ENCODE results near the gene MYO3B.

The MYO3B gene

DNA sequence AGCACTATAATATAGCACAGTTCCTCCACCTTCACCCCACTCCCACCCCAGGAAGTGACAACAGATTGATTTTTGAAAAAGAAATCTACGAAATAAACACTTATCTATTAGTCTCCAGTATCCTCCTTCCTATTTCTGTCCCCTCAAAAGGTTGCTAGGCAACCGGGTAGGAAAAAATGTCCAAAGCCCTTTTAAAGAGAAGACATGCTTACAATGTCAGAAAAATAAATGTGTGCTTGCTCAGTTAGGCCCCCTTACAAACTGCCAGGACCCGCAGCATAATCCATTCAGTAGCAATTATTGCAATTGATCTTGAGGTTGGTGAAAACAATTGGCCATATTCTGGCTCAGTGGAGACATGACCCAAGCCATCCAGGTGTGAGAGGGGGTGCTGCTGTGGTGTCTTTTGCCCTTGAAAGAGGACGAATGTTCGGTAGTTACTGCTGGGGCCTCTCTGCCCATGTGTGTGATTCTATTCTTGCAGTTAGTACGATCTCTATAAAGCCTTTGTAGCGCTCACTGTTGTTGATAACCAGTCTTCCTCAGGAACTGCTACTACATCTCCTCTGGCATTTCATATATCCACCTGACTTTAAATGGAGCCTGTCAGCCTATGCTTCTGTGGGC is 144.3 kb downstream of the MYO3B start:
- no peak overlapping the region for H3K4me3 ChIP-seq (ENCODE audit: low read length)
- TF ChIP-seq, protein P1, sequence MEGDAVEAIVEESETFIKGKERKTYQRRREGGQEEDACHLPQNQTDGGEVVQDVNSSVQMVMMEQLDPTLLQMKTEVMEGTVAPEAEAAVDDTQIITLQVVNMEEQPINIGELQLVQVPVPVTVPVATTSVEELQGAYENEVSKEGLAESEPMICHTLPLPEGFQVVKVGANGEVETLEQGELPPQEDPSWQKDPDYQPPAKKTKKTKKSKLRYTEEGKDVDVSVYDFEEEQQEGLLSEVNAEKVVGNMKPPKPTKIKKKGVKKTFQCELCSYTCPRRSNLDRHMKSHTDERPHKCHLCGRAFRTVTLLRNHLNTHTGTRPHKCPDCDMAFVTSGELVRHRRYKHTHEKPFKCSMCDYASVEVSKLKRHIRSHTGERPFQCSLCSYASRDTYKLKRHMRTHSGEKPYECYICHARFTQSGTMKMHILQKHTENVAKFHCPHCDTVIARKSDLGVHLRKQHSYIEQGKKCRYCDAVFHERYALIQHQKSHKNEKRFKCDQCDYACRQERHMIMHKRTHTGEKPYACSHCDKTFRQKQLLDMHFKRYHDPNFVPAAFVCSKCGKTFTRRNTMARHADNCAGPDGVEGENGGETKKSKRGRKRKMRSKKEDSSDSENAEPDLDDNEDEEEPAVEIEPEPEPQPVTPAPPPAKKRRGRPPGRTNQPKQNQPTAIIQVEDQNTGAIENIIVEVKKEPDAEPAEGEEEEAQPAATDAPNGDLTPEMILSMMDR (conservative IDR thresholded peaks at IDR 0.05; ENCODE audit: low read depth, low read length) = no peak
- no peak for DNase-seq (ENCODE audit: low read depth)

DNA sequence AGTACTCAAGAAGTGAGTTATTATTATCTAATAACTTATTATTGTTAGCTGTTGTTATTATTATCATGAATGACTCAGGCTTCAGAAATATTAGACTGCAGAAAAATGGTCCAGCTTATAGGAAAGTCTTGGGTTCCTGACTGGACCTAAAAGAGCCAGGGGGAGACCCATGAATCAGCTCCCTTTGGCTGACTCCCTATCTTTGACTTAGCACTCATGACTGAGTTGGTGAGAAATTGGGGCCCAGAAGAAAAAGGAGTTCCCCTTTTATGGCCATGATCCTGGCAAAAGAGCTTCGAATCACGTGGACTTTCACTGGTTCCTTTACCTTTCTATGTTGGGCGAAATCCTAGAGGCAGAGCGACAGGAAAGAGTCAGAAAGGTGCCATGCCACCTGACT is 145.8 kb downstream of the MYO3B start:
- H3K4me3 ChIP-seq (ENCODE audit: low read length) = no peak overlapping the region
- no peak for DNase-seq (ENCODE audit: low read depth)
- TF ChIP-seq, protein P1 (conservative IDR thresholded peaks at IDR 0.05; ENCODE audit: low read depth, low read length) = no peak

DNA sequence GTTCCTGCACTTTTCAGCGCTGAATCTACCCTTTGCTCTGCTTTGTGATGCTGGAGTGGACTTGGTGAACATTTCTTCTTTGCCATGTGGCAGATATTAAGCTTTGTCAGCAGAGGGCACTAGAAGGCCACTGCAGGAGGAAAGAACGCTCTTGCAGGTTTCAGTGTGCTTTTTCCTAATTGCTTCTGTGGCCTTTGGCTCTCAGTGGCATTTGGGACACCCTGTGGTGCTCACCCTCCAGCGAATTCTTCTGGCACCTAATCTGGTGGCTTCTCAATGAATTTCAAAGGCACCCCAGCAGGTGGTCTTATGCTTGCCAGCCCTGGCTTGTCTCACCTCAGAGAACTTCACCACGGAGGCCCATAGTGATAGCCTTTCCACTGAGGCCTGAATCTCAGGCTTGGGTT is 146.7 kb downstream of the MYO3B start:
- TF ChIP-seq, protein P1 (conservative IDR thresholded peaks at IDR 0.05; ENCODE audit: low read depth, low read length) = peak; percentile 89
- H3K4me3 ChIP-seq (ENCODE audit: low read length) = no peak overlapping the region
- DNase-seq (ENCODE audit: low read depth) = peak; percentile 8

DNA sequence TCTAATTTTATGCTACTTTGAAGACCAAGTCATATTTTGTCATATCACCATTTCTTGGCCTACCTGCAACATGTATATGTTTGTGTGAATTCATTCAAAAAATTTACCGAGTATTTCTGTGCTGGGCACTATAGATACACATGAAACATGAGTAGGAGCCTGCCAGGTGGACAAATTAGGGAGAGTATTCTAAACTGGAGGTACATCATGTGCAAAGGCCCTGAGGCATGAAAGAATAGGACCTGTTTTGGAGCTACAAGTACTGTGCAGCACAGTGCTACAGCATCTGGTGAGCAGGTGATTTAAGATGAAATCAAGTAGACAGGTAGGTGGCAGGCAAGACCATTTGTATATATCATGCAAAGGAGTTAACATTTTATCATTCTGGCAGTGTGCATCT is 152.9 kb downstream of the MYO3B start:
- TF ChIP-seq, protein P1 (conservative IDR thresholded peaks at IDR 0.05; ENCODE audit: low read depth, low read length) = no peak
- DNase-seq (ENCODE audit: low read depth) = no peak
- H3K4me3 ChIP-seq (ENCODE audit: low read length) = no peak overlapping the region

DNA sequence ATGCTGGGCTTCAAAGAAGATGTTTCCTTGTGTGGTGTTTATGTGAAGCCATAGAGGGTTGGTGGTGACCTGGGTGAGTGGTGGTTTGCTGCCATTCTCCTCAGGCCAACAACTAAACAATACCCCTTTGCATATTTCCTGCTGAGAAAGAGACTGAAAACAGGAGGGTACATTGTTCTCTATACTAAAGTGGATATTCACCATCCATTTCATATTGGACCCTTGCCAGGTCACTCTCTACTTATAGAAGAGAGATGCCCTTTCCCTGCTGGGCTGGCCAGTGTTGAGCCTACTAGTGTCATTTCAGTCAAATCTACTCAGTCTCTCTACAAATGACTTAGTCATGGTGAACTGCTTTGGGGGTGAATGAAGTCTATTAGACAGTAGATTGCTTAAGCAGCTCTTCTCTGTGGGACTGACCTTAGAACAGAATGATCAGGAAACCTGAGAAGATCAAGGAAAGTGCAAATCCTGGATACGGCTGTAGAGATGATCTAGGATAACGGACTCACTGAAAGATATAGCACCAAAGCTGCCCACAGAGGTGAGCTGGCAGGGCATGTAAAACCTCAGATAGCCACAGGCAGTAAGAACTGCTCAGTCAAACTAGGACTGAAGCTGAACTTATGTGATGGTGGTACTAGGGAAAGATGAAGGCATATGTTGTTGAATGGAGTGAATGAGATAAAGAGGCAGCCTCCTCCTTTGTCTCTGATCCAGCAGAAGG is 154.9 kb downstream of the MYO3B start:
- no peak for DNase-seq (ENCODE audit: low read depth)
- H3K4me3 ChIP-seq (ENCODE audit: low read length) = no peak overlapping the region
- TF ChIP-seq, protein P1 (conservative IDR thresholded peaks at IDR 0.05; ENCODE audit: low read depth, low read length) = no peak

DNA sequence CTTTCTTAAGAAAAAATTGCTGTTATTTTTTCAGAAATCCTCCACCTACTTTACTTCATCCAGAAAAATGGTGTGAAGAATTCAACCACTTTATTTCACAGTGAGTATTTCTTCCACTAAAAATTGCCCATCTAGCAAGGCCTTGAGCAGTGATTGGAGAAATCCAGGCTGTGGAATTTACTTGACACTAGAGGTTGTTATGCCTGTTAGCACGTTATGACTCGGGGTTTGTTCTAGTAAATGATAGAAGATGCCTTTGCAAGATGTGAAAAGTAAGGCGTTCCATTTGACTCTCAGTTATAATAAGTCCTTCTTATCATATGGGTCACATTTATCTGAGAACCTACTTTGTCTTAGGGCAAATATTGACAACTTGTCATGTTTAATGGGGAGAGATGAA is 157.4 kb downstream of the MYO3B start:
- no peak for DNase-seq (ENCODE audit: low read depth)
- TF ChIP-seq, protein P1 (conservative IDR thresholded peaks at IDR 0.05; ENCODE audit: low read depth, low read length) = no peak
- H3K4me3 ChIP-seq (ENCODE audit: low read length) = no peak overlapping the region

DNA sequence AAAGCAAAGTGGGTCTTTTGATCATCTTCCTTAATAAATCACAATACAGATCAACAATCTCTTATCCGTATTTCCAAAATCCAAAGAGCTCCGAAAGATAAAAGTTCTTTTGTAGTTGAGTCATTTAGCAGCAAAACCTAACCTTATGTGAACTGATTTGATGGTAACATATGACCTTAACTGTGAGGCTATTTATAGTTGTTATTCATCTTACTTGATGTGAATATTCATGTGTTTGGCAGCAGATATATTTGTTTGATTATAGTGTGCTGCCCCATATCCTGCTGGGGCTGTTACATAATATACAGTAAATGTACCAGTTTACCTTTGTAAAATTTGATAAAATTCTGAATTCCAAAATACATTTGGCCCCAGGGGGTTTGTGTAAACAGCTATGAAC is 158.5 kb downstream of the MYO3B start:
- no peak overlapping the region for H3K4me3 ChIP-seq (ENCODE audit: low read length)
- no peak for DNase-seq (ENCODE audit: low read depth)
- TF ChIP-seq, protein P1 (conservative IDR thresholded peaks at IDR 0.05; ENCODE audit: low read depth, low read length) = no peak

Measured in retinal pigment epithelial cell (primary cell).